Measurements from ENCODE around the gene SCAMP1.

GRCh38 chr5:78508186-78508765, 147.9 kb downstream of the SCAMP1 start:
- no peak for TF ChIP-seq CTCF (IDR thresholded peaks at IDR 0.05; ENCODE audit: control extremely low read depth in 1 of 3, insufficient read depth in 1 of 3, low read depth in 1 of 3, low read length in 3 of 3)
- no peak for TF ChIP-seq SIN3A (conservative IDR thresholded peaks at IDR 0.05 in 1 of 2, IDR thresholded peaks at IDR 0.05 in 1 of 2; ENCODE audit: low read depth in 1 of 2, low read length in 2 of 2)
- no peak for TF ChIP-seq KDM5A (IDR thresholded peaks at IDR 0.05; ENCODE audit: low read length)
- TF ChIP-seq RFX5 (IDR thresholded peaks at IDR 0.05; ENCODE audit: borderline replicate concordance, low read depth, low read length): no peak
- no peak for TF ChIP-seq POLR2A (IDR thresholded peaks at IDR 0.05; ENCODE audit: control extremely low read depth in 1 of 2, low read depth in 2 of 2, low read length in 2 of 2)
- TF ChIP-seq SUZ12 (IDR thresholded peaks at IDR 0.05; ENCODE audit: low read length): no peak
- TF ChIP-seq, protein P1, sequence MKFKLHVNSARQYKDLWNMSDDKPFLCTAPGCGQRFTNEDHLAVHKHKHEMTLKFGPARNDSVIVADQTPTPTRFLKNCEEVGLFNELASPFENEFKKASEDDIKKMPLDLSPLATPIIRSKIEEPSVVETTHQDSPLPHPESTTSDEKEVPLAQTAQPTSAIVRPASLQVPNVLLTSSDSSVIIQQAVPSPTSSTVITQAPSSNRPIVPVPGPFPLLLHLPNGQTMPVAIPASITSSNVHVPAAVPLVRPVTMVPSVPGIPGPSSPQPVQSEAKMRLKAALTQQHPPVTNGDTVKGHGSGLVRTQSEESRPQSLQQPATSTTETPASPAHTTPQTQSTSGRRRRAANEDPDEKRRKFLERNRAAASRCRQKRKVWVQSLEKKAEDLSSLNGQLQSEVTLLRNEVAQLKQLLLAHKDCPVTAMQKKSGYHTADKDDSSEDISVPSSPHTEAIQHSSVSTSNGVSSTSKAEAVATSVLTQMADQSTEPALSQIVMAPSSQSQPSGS (IDR thresholded peaks at IDR 0.05; ENCODE audit: low read length): no peak
- TF ChIP-seq MAFK (IDR thresholded peaks at IDR 0.05; ENCODE audit: low read depth, low read length): no peak
